GM21723 (cell line): ENCODE measurements around the gene RSAD2.
"Not testable (repeated sequence)": the region's sequence is repeated elsewhere in the genome, so short reads cannot be mapped to it uniquely, and the experiment has no call there.

ENCODE experiments used
- ATAC-seq: cut with Tn5 transposase; IDR thresholded peaks from one replicate; pipeline ENCODE4 v1.9.1; 2021; ENCODE audit warnings: mild to moderate bottlenecking, moderate library complexity; ENCODE audit not compliant: unreplicated experiment

RSAD2 gene

DNA sequence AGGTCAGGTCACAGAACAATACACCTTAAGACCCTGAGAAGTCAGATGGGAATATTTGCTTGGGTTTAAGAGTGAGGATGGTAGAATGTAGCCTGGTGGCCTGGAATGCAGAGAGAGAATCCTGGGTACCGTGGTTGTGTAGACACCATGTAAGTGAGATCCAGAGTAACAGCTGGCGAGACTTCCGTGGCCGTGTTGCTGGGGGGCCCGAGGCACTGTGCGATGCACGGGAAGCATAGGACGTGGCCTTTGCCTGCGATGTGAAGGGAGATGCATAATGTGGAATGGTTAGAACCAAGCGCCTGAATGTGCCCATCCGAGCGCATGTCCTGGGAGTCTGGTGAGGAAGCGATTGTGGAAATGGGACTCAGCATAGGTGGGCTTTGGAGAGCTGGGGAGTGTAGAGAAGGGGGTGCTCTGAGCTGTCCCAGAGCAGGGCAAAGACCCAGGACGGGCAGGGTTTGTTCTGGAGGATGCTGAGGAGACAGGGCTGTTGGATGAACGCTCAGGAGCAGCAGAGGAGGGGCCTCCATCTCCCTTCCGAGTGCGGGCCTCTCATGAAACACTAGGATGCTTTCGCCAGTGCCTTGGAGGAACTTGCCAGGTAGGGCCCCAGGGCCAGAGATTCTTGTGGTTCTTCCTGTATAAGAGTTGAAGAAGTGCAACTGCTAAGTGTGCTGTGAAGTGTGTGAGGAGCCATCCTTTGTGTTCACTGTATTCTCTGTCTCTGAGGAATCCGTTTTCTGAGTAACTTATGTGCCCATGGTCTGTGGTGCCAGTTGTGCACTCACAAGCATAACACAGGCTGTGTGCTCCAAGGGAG is 46.7 kb downstream of the RSAD2 start:
- no peak for ATAC-seq

DNA sequence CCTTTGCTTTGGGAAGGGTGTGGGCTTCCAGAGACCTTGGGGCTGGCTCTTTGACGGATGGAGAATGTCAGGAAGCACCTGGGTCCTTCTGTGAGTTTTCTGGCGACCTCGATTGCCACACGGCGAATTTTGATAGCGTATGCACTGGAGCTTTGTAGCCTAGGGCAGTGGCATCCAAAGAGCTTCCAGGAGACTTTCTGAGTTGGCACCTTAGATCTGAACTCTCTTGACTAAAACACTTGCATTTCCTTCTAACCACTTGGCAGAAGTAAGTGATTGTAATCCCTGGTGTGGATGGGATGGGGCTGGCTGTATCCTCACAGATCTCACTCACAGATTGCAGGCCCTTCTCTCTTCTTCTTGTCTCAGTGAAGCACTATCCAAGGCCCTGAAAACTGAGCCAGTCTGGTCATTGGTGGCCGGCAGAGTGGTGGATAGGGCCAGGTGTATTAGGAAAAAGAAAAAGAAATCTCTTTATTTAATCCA is 47.4 kb downstream of the RSAD2 start:
- no peak for ATAC-seq

DNA sequence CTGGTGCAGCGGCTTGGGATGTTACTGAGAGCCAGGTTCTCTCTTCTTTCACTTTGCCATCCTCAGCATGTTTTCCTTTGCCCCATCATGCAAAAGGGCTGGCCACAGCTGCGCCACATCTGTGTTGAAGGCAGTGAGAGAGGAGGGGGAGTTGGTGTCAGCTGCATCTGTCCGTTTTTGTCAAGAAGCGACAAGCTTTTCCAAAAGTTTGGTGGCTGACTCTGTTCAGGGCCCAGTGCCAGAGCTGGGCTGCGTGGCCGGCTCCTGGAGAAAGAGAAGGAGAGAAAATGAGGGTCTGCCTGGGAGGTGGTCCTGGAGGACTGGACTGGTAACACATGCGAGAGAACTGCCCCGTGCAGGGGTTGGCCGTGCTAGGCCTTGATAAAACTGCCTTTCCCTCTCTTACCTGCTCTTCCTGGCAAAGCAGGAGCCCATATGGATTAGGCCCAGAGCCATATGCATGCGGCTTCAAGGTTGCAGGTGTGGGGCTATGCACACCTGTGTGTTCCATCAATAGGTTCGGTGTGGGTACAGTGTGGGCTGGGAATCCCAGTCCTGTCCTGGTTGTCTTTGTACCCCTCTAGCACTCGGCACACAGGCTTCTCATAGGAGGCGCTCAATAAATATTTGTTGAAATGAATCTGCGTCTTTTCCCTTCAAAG is 48.6 kb downstream of the RSAD2 start:
- no peak for ATAC-seq

DNA sequence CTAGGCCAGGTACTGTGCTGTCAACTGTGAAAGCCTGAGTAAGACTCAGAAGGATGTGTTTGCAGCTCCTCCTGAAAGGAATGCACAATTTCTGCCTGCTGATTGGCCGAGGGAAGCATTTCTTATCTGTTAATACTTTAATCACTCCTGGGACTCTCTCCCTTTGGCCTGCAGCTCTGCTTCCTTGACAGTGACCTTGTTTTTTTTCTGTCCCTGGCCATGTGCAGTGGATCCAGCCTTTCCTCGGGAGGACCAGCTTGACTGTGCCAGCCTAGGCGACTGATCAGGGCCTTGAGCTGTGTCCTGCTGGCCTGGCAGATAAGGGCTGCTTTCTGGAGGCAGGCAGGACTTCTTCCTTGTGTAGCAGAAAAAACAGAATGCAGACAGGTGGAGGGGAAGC is 49.6 kb downstream of the RSAD2 start:
- no peak for ATAC-seq

DNA sequence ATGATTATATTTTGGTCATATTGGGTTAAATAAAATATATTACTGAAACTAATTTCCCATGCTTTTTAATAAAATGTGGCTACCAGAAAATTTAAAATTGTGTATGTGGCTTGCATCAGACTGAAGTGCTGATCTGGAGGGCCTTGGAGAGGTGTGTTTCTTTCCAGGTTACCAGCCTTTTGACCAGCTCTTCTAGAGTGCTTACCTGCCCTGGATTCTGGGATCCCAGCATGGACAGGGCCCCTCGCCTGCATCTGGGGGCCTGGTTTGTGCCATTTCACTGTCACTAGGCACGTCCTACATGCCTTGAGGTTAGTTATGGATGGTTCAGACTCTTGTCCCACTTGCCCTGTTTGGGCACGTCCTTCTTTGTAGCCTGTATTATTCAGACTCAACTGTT is 50.2 kb downstream of the RSAD2 start:
- no peak for ATAC-seq

DNA sequence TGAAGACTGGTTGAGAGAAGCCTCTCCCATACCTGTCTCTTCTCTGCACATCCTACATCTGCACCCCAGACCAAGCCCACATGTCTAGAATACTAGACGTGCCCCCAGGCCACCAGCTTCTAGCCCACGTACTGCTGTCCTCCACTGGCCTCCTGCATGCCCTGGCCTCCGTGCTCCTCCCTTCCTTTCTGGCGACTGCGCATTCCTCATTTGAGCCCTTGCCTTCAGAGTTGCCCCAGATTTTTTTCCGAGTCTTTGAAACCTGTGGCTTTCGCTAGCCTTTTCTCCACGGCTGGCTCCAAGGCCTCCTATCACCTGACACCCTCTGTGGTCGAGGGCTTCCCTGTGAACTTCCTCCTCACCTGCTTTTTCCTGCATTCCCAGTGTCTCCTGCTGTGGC is 50.9 kb downstream of the RSAD2 start:
- no peak for ATAC-seq

DNA sequence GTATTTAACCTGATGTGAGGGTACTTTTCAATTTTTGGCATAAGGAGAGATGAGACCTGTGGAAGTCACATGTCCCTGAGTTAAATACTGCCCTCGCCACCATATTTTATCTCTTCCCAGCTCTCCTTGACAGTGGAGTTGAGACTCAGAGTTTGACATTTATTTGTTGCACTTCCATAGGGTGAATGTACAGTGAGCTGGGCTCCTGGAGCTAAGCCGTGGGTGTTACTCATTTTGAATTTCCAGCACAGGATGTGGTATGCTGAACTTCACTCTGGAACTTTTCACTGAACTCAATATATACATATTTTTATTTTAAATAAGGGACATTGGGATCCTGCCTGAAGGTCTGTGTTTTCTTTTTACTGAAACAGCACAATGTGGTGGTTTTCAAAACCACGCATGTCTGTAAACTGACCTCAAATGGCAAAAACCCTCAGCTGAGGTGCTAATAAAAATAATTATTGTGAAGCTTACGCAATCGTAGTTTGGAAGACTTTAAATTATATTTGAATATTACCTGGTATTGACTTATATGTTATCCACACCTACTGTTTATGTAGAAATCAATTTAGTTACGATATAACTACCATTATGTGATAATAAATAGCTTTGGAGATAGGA is 51.7 kb downstream of the RSAD2 start:
- no peak for ATAC-seq

DNA sequence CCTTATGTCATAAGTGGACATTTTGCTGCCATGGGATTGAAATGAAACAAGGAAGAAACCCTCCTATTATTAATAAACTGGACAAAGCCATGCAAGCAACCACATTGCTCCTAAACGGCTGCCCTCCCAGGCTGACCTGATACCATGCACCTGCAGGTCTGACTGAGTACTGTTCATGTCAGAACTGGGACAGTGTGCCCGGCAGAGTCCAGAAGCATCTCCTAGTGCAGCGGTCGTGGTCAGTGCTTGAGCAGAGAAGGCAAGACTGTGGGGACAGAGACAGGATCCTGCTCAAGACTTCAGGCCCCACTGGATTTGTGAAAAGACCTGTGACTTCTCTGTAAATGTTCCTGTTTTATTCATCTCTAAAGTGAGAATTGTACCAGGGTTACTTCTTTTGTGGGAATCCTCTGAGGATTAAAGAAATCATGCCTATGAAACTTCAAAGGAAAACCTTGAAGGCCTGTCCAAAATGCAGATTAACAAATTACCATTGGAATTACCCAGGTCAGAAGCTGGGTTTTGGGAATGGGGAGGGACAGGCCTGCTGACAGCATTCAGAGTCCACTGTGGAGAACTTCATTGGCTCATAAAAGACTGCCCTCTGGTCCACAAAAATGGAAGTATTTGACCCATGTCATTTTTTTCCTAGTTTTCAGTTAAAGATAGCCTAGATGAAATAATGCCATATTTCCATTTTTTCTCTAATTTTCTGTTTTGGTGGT is 53.5 kb downstream of the RSAD2 start:
- no peak for ATAC-seq

DNA sequence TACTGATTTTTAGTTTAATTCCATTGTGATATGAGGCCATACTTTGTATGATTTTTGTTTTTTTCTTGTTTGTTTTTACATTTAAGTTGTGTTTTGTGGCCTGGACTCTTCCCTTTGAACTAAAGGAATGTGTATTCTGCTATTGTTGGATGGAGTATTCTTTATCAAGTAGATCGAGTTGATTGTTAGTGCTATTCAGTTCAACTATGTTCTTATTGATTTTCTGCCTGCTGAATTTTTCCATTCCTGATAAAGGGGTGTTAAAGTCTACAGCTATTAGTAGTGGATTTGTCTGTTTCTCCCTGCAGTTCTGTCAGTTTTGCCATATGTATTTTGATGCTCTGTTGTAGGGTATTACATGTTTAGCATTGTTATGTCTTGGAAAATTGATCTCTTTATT is 54.2 kb downstream of the RSAD2 start:
- ATAC-seq = no peak

DNA sequence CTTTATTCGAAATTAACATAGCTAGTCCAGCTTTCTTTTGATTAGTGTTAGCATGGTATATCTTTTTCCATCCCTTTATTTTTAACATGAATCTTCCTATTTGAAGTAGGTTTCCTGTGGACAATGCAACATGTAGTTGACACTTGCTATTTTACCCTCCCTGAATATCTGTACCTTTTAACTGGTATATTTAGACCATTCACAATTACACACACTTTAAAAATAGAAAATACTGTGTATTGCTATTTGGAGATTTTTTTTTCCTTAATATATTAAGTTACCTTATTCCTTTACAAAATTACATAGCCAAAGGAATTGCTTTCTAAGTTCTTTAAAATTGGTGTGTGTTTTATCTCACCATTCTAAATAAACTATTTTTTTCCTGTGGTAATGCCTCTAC is 54.6 kb downstream of the RSAD2 start:
- ATAC-seq = no peak

DNA sequence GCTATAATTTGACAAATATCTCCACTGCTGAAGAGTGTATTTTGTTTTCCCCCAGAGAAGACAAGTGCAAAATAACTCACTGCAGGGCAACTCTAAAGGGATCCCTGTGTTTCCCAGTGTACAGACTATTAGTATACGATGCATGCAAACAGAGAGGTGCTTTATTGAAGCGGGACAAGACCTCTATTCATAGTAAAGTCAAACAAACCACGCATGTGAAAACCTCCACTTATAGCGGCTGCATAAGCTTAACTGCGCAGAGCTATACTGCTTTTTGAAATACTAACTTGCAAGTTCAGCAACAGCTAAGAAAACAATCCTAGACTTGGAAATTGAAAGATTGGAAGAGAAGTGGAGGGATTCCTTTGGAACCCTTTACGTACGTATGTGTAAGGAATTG is 55.3 kb downstream of the RSAD2 start:
- ATAC-seq = no peak

DNA sequence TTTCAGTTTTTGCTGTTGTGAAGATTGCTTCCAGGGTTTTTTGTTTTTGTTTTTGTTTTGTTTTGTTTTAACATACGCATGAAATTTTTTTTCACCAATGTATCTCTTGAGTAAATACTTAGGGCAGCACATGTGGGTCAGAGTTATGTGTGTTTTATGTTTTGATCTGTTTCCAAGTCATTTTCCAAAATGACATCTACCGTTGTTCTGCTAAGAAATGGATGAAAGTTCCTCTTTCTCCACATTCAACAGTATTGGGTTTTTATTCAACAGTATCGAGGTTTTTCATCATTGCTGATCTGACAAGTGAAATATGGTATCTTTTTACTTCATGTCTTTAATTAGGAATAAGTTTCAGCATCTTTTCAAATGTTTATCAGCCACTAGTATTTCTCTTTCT is 56.3 kb downstream of the RSAD2 start:
- no peak for ATAC-seq

DNA sequence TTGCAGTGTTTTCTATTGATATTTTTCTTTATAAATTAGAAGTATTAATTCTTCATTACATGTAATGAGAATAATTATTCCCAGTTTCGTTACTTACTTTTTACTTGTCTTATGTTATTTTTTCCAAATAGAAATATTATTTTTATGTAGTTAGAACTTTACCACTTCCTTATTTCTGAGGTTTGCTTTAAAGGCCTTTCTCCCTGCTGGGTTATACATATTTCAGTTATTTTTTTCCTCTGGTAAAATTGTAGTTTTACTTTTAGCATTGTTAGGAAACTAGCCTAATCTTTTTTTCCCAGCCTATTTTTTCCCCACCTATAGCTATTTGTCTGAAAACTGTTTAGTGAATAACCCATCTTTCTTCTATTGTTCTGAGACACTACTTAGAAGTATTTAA is 56.8 kb downstream of the RSAD2 start:
- no peak for ATAC-seq

DNA sequence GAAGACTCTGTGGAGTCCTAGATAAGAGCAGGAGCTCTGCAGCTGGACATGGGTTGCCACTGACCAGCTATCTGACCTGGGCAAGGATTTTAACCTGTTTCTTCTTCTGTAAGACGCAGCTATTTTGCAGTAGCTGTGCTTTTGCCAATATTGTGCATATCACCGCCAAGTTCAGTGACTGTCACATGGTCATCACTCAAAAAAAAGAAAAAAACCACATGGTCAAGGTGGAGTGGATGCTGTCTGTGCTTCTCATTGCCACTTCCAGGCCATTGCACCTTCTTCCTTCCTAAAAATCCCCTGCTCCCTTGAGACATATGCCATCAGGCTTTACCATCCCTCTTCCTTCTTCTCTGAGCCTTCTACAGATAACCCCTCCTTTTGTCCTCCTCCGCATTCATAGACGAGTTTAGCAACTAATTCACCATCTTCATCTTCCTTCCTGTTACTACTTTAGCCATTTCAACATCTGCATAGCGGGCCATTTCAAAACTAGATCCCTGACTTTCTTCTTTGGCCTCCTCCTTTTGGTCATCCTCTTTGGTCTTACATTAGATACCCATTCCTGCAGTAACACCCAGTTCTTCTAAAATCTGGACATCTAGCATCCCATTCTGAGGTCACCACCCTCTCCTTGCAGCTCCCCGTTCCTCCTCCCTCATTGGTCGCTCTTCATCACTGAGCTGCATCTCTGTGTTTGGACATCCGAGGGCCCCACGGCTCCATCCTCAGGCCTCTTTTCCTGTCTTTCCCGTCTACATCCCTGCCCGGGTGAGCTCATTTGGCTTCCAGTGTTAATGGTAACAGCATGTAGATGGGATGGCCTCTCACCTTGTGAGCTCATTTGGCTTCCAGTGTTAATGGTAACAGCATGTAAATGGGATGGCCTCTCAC is 57.4 kb downstream of the RSAD2 start:
- ATAC-seq = no peak

DNA sequence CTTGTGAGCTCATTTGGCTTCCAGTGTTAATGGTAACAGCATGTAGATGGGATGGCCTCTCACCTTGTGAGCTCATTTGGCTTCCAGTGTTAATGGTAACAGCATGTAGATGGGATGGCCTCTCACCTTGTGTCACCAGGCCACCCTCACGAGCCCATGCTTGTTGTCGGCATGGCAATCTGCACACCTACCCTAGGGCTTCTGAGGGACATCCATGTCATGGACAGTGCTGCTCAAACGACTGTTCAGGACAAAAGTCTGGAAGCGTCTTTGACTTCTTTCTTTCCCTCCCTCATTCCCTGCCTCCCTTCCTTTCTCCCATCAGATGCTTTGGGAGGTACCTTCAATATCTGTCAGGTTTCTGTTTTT is 58.1 kb downstream of the RSAD2 start:
- not testable (repeated sequence) for ATAC-seq

DNA sequence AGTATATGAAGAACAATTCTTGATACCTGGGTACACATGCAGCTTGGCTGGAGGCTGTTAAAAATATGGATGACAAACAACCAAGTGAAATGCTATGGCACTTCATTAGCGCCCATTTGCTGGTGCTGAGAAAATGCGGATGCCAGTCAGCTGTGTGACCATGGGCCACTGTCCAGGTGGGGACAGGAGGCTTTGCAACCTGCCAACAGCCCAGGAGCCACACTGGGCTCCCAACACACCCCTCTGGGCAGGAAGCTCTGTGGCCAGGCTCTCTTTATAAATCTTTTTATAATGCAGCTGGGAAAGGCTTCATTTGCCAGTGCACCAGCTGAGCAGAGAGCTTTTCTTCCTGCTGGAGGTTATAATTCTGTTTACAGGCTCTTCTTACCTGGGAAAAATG is 59.6 kb downstream of the RSAD2 start:
- ATAC-seq = no peak

DNA sequence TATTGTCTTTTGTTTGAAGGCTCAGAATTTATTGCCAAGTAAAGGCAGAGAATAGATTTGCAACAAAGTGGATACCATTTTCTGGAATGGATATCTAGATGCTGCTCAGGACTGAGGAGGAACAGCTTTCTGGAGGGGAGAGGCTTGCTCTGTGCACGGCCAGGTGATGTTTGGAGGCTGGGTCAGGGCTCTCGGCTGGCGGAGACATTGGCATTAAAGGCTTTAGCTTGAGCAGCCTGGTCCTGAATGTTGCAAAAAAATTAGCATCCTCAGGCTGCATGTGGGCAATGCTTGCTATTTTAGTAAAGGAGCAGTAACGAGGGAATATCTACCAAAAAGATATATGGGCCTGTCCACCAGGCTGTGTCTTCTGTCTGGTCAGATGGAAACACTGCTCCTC is 60.0 kb downstream of the RSAD2 start:
- no peak for ATAC-seq

DNA sequence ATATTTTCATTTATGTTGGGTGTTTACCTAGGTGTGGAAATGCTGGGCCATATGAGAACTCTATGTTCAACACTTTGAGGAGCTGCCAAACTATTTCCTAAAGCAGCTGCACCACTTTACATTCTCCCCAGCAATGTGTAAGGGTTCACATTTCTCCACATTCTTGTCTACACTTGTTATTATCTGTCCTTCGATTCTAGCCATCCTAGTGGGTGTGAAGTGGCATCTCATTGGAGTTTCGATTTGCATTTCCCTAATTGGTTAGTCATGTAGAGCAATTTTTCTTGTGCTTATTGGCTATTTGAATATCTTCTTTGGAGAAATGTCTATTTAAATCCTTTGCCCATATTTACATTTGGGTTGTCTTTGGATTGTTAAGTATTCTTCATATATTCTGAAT is 61.5 kb downstream of the RSAD2 start:
- no peak for ATAC-seq

DNA sequence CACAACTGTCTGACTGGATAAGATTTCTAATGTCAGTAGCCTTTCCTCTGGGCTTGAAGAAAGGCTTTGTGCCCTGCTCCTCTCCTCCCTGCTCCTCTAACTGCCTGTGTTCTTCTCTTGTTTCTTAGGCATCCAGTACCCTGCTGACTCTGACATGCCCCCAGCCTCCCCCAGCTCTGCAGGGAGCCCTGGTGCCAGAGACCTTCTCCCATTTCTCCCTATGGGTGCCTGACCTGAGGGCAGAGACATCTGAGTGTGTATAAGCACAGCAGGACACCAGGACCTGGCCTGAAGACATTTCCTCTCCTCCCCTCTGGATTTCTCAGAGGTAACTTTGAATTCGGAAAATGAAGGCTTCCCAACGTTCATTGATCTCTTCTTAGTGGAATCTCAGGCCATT is 63.2 kb downstream of the RSAD2 start:
- ATAC-seq = no peak

DNA sequence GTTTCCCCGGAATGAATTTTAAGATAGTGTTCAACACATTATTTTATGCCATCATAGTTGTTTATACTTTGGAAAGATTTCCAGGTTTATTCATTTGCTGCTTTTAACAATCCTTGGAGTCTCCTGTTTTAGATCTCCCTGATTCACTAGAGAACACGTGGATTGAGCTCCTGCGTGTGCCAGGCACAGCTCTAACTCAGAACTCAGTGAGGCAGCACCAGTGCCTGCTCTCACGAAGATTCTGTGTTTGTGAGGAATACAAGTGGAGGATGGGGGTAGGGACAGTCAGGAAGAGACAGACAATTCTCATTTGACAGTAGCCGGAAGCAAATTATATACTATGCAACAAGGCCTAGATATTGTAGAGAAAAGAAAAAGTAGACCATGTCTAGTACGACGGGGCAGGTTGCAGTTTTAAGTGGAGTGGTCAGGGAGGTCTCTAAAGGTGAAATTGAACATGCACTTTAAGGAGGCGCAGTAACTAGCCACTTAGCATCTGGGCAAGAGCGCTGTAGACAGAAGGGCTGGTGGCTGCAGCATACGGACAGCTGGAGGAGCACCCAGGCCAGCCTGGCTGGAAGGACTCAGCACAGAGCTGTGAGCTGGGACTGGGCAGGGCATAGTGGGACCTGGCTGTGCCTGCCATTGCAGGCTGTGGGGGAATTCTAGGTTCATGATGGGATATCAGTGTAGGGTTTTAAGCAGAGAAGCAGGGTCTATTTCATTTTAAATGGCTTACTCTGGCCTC is 63.9 kb downstream of the RSAD2 start:
- ATAC-seq = no peak
